ENCODE results near the gene MYO18B.

The MYO18B gene

DNA sequence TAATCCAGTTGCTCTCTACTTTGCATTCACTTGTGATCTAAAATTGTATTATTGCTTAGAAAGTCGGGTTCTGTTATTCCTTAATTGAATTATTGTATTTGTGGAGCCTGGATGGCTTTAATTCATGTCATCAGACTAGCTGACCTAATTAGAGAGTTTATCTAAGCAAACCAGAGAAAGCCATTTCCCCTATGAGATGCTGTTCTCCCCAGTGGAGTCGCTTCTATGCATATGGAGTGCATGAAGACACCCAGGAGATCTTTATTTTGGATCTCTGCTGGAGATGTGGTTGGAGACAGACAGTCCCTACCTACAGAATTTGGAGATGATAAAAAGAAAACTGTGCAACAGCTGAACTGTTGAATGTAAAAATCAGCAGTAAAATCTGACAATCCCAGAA, 45.2 kb upstream of the MYO18B start:
- no peak for DNase-seq (ENCODE audit: extremely low spot score)
- TF ChIP-seq, protein P1, sequence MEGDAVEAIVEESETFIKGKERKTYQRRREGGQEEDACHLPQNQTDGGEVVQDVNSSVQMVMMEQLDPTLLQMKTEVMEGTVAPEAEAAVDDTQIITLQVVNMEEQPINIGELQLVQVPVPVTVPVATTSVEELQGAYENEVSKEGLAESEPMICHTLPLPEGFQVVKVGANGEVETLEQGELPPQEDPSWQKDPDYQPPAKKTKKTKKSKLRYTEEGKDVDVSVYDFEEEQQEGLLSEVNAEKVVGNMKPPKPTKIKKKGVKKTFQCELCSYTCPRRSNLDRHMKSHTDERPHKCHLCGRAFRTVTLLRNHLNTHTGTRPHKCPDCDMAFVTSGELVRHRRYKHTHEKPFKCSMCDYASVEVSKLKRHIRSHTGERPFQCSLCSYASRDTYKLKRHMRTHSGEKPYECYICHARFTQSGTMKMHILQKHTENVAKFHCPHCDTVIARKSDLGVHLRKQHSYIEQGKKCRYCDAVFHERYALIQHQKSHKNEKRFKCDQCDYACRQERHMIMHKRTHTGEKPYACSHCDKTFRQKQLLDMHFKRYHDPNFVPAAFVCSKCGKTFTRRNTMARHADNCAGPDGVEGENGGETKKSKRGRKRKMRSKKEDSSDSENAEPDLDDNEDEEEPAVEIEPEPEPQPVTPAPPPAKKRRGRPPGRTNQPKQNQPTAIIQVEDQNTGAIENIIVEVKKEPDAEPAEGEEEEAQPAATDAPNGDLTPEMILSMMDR (IDR thresholded peaks at IDR 0.05; ENCODE audit: control extremely low read depth, extremely low read depth, low read depth, missing control alignments), result no peak
- ChIA-PET POLR2A (no interaction called here), CTCF (interaction anchor here (1.1 kb wide), 1 partner anchor 14 kb away, joined by 3 read pairs; no protein-coding TSS in a partner anchor)

DNA sequence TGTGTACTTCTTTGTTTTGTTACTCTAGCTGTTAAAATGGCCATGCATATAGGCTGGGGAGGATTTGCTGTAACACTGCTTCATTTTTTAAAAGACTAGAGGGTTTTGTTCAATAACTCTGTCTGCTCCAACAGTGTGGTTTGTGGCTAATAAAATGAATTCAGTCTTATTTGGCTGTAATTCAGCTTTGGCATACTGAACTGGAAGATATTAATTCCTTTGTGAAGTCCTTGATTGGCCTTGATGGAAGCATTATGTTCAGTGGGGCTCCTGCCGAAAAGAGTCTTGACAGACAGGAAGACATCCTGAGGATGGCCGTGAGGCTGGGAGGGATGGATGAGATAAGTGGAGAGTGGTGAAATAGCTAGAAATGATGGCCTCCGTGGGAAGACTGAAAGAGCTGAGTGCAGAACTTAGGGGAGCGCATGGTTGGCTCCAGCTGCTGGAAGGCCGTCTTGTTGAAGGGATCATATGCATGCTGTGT, 44.8 kb upstream of the MYO18B start:
- ChIA-PET POLR2A (no interaction called here), CTCF (no interaction called here)
- TF ChIP-seq, protein P1 (IDR thresholded peaks at IDR 0.05; ENCODE audit: control extremely low read depth, extremely low read depth, low read depth, missing control alignments), result no peak
- no peak for DNase-seq (ENCODE audit: extremely low spot score)

DNA sequence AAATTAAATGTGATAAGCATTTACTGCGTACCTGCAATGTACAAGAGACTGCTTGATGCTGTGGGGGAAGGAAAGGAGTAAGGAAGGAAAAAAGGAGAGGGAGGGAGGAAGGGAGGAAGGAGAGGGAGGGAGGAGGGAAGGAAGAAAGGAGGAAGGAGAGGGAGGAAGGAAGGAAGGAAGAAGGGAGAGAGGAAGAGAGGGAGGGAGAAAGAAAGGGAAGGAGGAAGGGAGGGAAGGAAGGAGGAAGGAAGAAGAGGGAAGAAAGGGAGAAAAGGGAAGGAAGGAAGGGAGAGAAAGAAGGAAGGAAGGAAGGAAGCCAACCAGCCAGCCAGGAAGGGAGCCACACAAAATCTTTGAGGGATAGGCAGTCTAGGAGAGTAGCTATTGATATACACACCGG, 44.0 kb upstream of the MYO18B start:
- POLR2A ChIA-PET, result no interaction called here

DNA sequence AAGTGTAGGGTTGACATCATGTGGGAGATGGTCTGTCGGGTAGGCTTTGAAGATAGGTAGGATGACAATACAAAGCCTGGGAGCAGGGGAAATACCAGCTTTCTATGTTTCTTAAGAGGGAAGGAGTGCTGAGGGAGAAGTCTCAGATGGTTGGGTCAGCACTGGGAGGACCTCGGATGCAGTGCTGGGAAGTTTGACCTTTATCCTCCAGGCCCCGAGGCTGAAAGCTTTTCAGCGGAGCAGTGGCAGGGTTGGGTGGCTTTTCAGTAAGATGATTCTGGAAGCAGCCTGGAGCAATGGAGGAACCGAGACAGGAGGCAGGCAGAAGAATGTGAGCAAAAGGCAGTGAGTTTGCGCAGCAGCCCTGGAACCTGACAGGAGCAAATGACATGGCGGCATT, 43.5 kb upstream of the MYO18B start:
- ChIA-PET POLR2A (no interaction called here), CTCF (no interaction called here)
- no peak for DNase-seq (ENCODE audit: extremely low spot score)
- TF ChIP-seq, protein P1 (IDR thresholded peaks at IDR 0.05; ENCODE audit: control extremely low read depth, extremely low read depth, low read depth, missing control alignments), result no peak

More for the DNA sequence above, 44.0 kb upstream of the MYO18B start:
- TF ChIP-seq, protein P1 (IDR thresholded peaks at IDR 0.05; ENCODE audit: control extremely low read depth, extremely low read depth, low read depth, missing control alignments), result no peak
- CTCF ChIA-PET, result no interaction called here
- DNase-seq (ENCODE audit: extremely low spot score), result no peak

DNA sequence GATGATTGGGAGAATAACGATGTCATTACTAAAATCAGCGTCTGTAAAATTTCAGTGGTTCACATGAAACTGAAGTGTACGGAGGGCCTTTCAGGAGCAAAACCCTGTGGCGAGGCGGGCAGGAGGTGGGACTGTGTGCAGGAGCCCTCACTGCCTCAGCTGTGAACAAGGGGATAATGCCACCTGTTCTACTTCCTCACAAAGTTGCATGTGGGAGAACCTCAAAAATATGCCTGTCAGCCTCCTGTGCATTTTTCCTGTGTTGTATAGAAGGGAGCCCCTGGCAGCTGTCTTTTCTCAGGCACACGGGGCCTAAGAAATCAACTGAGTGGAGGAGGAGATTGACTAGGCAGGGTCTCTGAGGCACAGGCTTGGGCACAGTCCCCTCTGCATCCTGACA, 43.0 kb upstream of the MYO18B start:
- ChIA-PET POLR2A (no interaction called here), CTCF (no interaction called here)
- no peak for DNase-seq (ENCODE audit: extremely low spot score)
- TF ChIP-seq, protein P1 (IDR thresholded peaks at IDR 0.05; ENCODE audit: control extremely low read depth, extremely low read depth, low read depth, missing control alignments), result no peak

DNA sequence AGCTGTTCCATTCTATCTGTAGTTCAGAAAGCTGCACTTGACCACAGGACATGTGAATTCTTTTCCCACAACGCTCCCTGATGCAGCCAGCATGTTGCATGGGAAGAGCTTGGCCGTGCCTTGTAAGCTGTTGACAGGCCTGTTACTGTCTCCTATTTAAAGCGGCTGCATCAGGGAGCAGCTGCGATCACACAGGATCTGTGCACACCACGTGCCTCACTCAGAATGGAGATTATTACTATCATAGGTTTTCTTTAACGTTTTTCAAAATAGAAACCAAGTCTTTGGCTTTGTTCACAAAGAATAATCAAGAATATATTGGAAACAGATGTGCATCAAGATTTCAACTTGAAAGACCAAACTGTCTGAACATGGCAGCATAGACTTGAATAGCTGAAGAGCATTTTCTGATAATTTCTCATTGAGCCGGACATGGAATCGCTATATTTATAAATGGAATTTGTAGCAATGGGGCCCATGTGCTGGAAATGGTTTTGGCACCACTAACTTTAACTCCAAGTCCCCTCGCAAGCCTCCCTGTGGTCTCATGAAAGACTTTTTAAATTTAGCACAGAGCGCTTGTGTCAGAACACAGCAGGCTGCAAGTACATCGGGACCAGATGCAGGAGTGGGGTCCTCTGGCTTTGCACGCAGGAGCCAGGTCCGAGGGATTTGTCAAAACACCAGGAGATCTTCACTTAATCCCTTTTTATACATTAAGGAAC, 40.8 kb upstream of the MYO18B start:
- ChIA-PET CTCF (interaction anchor here (1.1 to 3.4 kb wide), 8 partner anchors 9 to 636 kb away, joined by 3 to 15 read pairs (median 5); no protein-coding TSS in a partner anchor), POLR2A (no interaction called here)
- DNase-seq (ENCODE audit: extremely low spot score), result no peak
- TF ChIP-seq, protein P1 (IDR thresholded peaks at IDR 0.05; ENCODE audit: control extremely low read depth, extremely low read depth, low read depth, missing control alignments), result no peak
